Natural killer cell (primary cell): Measurements from ENCODE around the gene ZFR. TPM values are rescaled to one million over a fixed set of nuclear protein-coding genes. Genes with fewer than 3 reads are reported as not detected.
"Not testable (repeated sequence)": the region's sequence is repeated elsewhere in the genome, so short reads cannot be mapped to it uniquely, and the experiment has no call there.

Source experiments
- ATAC-seq, 3 donors: fragments of 150-1000 bp in 2 of 3; fragments of 200-7000 bp in 1 of 3; cut with Tn5 transposase; 1 replicate in 1 of 3; 2 replicates in 2 of 3; pipeline ENCODE4 v1.10.0; 2021; ENCODE audit warnings: mild to moderate bottlenecking in 2 of 3, moderate library complexity in 2 of 3
- DNase-seq, 2 donors: peaks; one replicate each; pipeline versions ENCODE4 v3.0.0 to v3.0.0-alpha.2; 2013 to 2021; ENCODE audit warnings: mixed read lengths in 1 of 2
- H3K27ac ChIP-seq: one replicate; pipeline ENCODE4 v1.5.1; 2013; ENCODE audit warnings: mild to moderate bottlenecking, low read length
- H3K27me3 ChIP-seq: one replicate; pipeline ENCODE4 v1.6.1; 2013; ENCODE audit warnings: low read length; ENCODE audit not compliant: control insufficient read depth, insufficient read depth
- H3K36me3 ChIP-seq: one replicate; pipeline ENCODE4 v1.6.1; 2013; ENCODE audit warnings: low read length; ENCODE audit not compliant: control insufficient read depth, insufficient read depth
- H3K4me1 ChIP-seq: one replicate; pipeline ENCODE4 v1.6.1; 2013; ENCODE audit warnings: low read length; ENCODE audit not compliant: control insufficient read depth, insufficient read depth
- H3K4me3 ChIP-seq: one replicate; pipeline ENCODE4 v1.5.1; 2013; ENCODE audit warnings: low read length
- H3K9me3 ChIP-seq: one replicate; pipeline ENCODE4 v1.6.1; 2013; ENCODE audit warnings: low read length; ENCODE audit not compliant: control insufficient read depth, insufficient read depth
- H3K27ac Mint-ChIP-seq, 2 donors: one replicate each; pipeline ENCODE4 v1.8.0; 2022; ENCODE audit warnings: mild to moderate bottlenecking in 2 of 2, mixed read lengths in 2 of 2, moderate library complexity in 1 of 2
- H3K27me3 Mint-ChIP-seq, 2 donors: one replicate each; pipeline ENCODE4 v1.8.0; 2022; ENCODE audit warnings: low read depth in 2 of 2, mixed read lengths in 2 of 2
- H3K36me3 Mint-ChIP-seq: one replicate; pipeline ENCODE4 v1.8.0; 2022; ENCODE audit warnings: mixed read lengths
- H3K4me1 Mint-ChIP-seq, 2 donors: one replicate each; pipeline ENCODE4 v1.8.0; 2022; ENCODE audit warnings: mixed read lengths in 2 of 2
- H3K4me3 Mint-ChIP-seq: one replicate; pipeline ENCODE4 v1.8.0; 2022; ENCODE audit warnings: mild to moderate bottlenecking, moderate library complexity, mixed read lengths
- H3K9me3 Mint-ChIP-seq, 2 donors: one replicate each; pipeline ENCODE4 v1.8.0; 2022; ENCODE audit warnings: mixed read lengths in 2 of 2
- CTCF ChIP-seq: fragments of 200-600 bp; IDR thresholded peaks from one replicate; pipeline ENCODE4 v1.8.0; 2022; ENCODE audit warnings: antibody characterized with exemption
- WGBS: methylation state at CpG from one replicate; pipeline ENCODE4 v1.1.7; 2013; ENCODE audit warnings: missing lambda C conversion rate; ENCODE audit not compliant: insufficient coverage; 5-methylcytosine and 5-hydroxymethylcytosine counted together
- intact Hi-C: fragments of 100-400 bp; cut with micrococcal nuclease; formaldehyde crosslinking; loops from one replicate; pipeline ENCODE4 v1.14.2; 2022
- total RNA-seq, 4 donors: library from RNA; stranded (reverse); fragments of 120-200 nt in 1 of 4; gene quantifications; one replicate each; pipeline versions ENCODE4 v1.2.3 to v1.2.4, GENCODE V29; 2013 to 2022

ZFR gene
- total RNA-seq, 3 donors from 2014 or later (not counting 1 experiment from before 2014, with no cell fraction given): 62.7 to 70.8 (median 62.7) TPM

- peak overlapping the region; percentile 73 for H3K4me3 Mint-ChIP-seq
- no peak for TF ChIP-seq CTCF
- no peak for ATAC-seq
- no peaks in the 10 kb centered on the region for H3K27me3 ChIP-seq
- H3K36me3 ChIP-seq: no peaks in the 10 kb centered on the region
- peaks cover 16% of the 10 kb centered on the region in 2 donors for H3K4me1 Mint-ChIP-seq
- no peak for DNase-seq
- H3K27ac ChIP-seq: no peak overlapping the region
- H3K9me3 ChIP-seq: no peaks in the 10 kb centered on the region
- H3K9me3 Mint-ChIP-seq: no peaks in the 10 kb centered on the region
- peaks cover 21% of the 10 kb centered on the region for H3K4me1 ChIP-seq
- intact Hi-C loops: no loop called here
- H3K4me3 ChIP-seq: no peak overlapping the region
- H3K27ac Mint-ChIP-seq: peak overlapping the region in 1 of 2 donors; percentile 69
- no peaks in the 10 kb centered on the region for H3K36me3 Mint-ChIP-seq
- H3K27me3 Mint-ChIP-seq: no peaks in the 10 kb centered on the region
- WGBS: 96% methylated on average over 7 of the region's 8 CpGs
Measured at GRCh38 chr5:32315221-32316014, 129.1 kb downstream of the ZFR start.

- 98% methylated on average over 4 of the region's 5 CpGs for WGBS
- Mint-ChIP-seq H3K4me1 (peaks cover 24% of the 10 kb centered on the region in 2 donors), H3K36me3 (no peaks in the 10 kb centered on the region), H3K4me3 (peak overlapping the region; percentile 73), H3K27me3 (no peaks in the 10 kb centered on the region), H3K27ac (peak overlapping the region; percentile 27 to 69), H3K9me3 (no peaks in the 10 kb centered on the region)
- DNase-seq (no peak), ATAC-seq (no peak)
- Histone ChIP-seq H3K9me3 (no peaks in the 10 kb centered on the region), H3K4me3 (no peak overlapping the region), H3K4me1 (peaks cover 26% of the 10 kb centered on the region), H3K27ac (no peak overlapping the region), H3K27me3 (no peaks in the 10 kb centered on the region), H3K36me3 (no peaks in the 10 kb centered on the region)
- intact Hi-C loops: loop anchor here (5.0 kb wide), 1 partner anchor 273 kb away; the partner anchor contains the start of gene SUB1
- TF ChIP-seq CTCF: no peak
Measured at GRCh38 chr5:32314658-32315057, 129.9 kb downstream of the ZFR start.

GRCh38 chr5:32314152-32314488 lies 130.4 kb downstream of the ZFR start:
- not testable (repeated sequence) for H3K36me3 Mint-ChIP-seq, ATAC-seq, H3K27me3 Mint-ChIP-seq, DNase-seq, H3K27me3 ChIP-seq, H3K4me3 ChIP-seq, H3K9me3 ChIP-seq, H3K9me3 Mint-ChIP-seq, H3K27ac ChIP-seq, H3K36me3 ChIP-seq
- intact Hi-C loops: loop anchor here (5.0 kb wide), 1 partner anchor 273 kb away; the partner anchor contains the start of gene SUB1
- H3K4me1 ChIP-seq: peaks cover 26% of the 10 kb centered on the region
- H3K4me3 Mint-ChIP-seq: peak overlapping the region; percentile 73
- H3K4me1 Mint-ChIP-seq: peaks cover 29% of the 10 kb centered on the region in 2 donors
- 97% methylated on average over 9 of the region's 10 CpGs for WGBS
- H3K27ac Mint-ChIP-seq: peak overlapping the region; percentile 27 to 69

GRCh38 chr5:32312595-32313332 lies 131.8 kb downstream of the ZFR start, which contains the start of gene MTMR12:
TSS of gene MTMR12 (minus strand) at chr5:32312939. CDS start at chr5:32312838, 101 bp downstream.
- peak within 1 kb of the TSS; percentile 85 for H3K27ac ChIP-seq
- Mint-ChIP-seq H3K4me1 (peaks cover 43% of the 10 kb centered on the region in 2 donors), H3K27me3 (no peaks in the 10 kb centered on the region), H3K9me3 (no peaks in the 10 kb centered on the region), H3K4me3 (peak within 1 kb of the TSS; percentile 95), H3K36me3 (no peaks in the 10 kb centered on the region), H3K27ac (peak within 1 kb of the TSS; percentile 95)
- no peak for TF ChIP-seq CTCF
- H3K4me3 ChIP-seq: peak within 1 kb of the TSS; percentile 73
- H3K9me3 ChIP-seq: no peaks in the 10 kb centered on the region
- ATAC-seq: peak; percentile 87 to 97 (median 89)
- WGBS: under 1% methylated on average over 83 of the region's 83 CpGs
- peaks cover 33% of the 10 kb centered on the region for H3K4me1 ChIP-seq
- intact Hi-C loops: loop anchor here (1.0 to 5.0 kb wide), 4 partner anchors 29 to 275 kb away; partner anchors contain the start of genes GOLPH3 and SUB1
- no peaks in the 10 kb centered on the region for H3K27me3 ChIP-seq
- no peaks in the 10 kb centered on the region for H3K36me3 ChIP-seq
- DNase-seq: peak; percentile 100
